Stomach (tissue), 4 donors: ENCODE data around the gene C16orf92.

Source experiments
- CTCF ChIP-seq, 7 experiments: fragments of 450-650 bp in 4 of 7; fragments of 200-600 bp in 3 of 7; sonication (generic) in 3 of 7; IDR thresholded peaks; one replicate each; pipeline ENCODE4 v1.5.1; 2016 to 2019; ENCODE audit warnings: antibody characterized with exemption in 7 of 7, control low read depth in 2 of 7, mild to moderate bottlenecking in 1 of 7
- POLR2A ChIP-seq, 4 donors: fragments of 450-650 bp; IDR thresholded peaks; one replicate each; pipeline ENCODE4 v1.6.1; 2016; ENCODE audit warnings: antibody characterized with exemption in 4 of 4, control low read depth in 2 of 4, mild to moderate bottlenecking in 1 of 4, moderate library complexity in 1 of 4
- POLR2AphosphoS5 ChIP-seq, 3 donors: sonication (generic); formaldehyde crosslinking; IDR thresholded peaks; one replicate each; pipeline ENCODE4 v1.6.1; 2016; ENCODE audit warnings: antibody characterized with exemption in 3 of 3

GRCh38 chr16:30016555-30017276 lies 6.3 kb upstream of the C16orf92 start:
- TF ChIP-seq CTCF (IDR thresholded peaks at IDR 0.05) (no peak), POLR2A (IDR thresholded peaks at IDR 0.05) (no peak), POLR2AphosphoS5 (IDR thresholded peaks at IDR 0.05) (no peak)
